Tibial nerve (tissue), 4 donors: ENCODE results near the gene ARHGEF38. TPM values are rescaled to one million over a fixed set of nuclear protein-coding genes. Genes with fewer than 3 reads are reported as not detected.

Source experiments
- DNase-seq, 2 donors: peaks; one replicate each; pipeline ENCODE4 v3.0.0-alpha.2; 2019; ENCODE audit warnings: low spot score in 2 of 2
- H3K27ac ChIP-seq, 4 donors: fragments of 200-600 bp; sonication (generic) in 3 of 4; one replicate each; pipeline ENCODE4 v1.5.1; 2017 to 2019; ENCODE audit warnings: mild to moderate bottlenecking in 1 of 4
- H3K27me3 ChIP-seq, 2 donors: fragments of 200-600 bp; sonication (generic) in 1 of 2; one replicate each; pipeline versions ENCODE4 v1.5.1 to v1.6.0; 2017 to 2019
- H3K36me3 ChIP-seq, 3 donors: fragments of 200-600 bp; sonication (generic); one replicate each; pipeline ENCODE4 v1.5.1; 2018 to 2019
- H3K4me1 ChIP-seq, 4 donors: fragments of 200-600 bp; sonication (generic) in 3 of 4; one replicate each; pipeline ENCODE4 v1.5.1; 2017 to 2019
- H3K4me3 ChIP-seq, 4 donors: fragments of 200-600 bp; sonication (generic) in 3 of 4; one replicate each; pipeline ENCODE4 v1.5.1; 2017 to 2019; ENCODE audit warnings: mild to moderate bottlenecking in 1 of 4, moderate library complexity in 1 of 4
- H3K9me3 ChIP-seq, 4 donors: fragments of 200-600 bp; sonication (generic) in 3 of 4; one replicate each; pipeline ENCODE4 v1.5.1; 2017 to 2019
- CTCF ChIP-seq, 5 experiments: fragments of 200-600 bp in 3 of 5; fragments of 450-650 bp in 2 of 5; sonication (generic) in 3 of 5; IDR thresholded peaks; one replicate each; pipeline ENCODE4 v1.5.1; 2016 to 2019; ENCODE audit warnings: antibody characterized with exemption in 5 of 5, mild to moderate bottlenecking in 3 of 5, moderate library complexity in 2 of 5
- EP300 ChIP-seq, 2 donors: sonication (generic); formaldehyde crosslinking; IDR thresholded peaks; one replicate each; pipeline ENCODE4 v1.6.1; 2017; ENCODE audit warnings: antibody characterized with exemption in 2 of 2, mild to moderate bottlenecking in 1 of 2
- POLR2A ChIP-seq, 2 donors: fragments of 450-650 bp; IDR thresholded peaks; one replicate each; pipeline ENCODE4 v1.6.1; 2017; ENCODE audit warnings: antibody characterized with exemption in 2 of 2, mild to moderate bottlenecking in 2 of 2, moderate library complexity in 2 of 2
- WGBS, 2 donors: methylation state at CpG; one replicate each; pipeline ENCODE4 v1.1.5; 2018; 5-methylcytosine and 5-hydroxymethylcytosine counted together
- total RNA-seq, 4 donors: library from RNA; depleted of rRNA; stranded (reverse); fragments of >200 nt; gene quantifications; one replicate each; pipeline ENCODE4 v1.1.0, GENCODE V29; 2016

ARHGEF38 gene
- total RNA-seq, 4 donors from 2014 or later = not detected

- Histone ChIP-seq H3K36me3 (no peaks in the 10 kb centered on the region), H3K9me3 (no peaks in the 10 kb centered on the region), H3K27me3 (no peaks in the 10 kb centered on the region), H3K4me1 (peaks cover 0 to 17% (median 0%) of the 10 kb centered on the region in 4 donors), H3K27ac (no peak overlapping the region), H3K4me3 (no peak overlapping the region)
- no peak for DNase-seq
- TF ChIP-seq EP300 (IDR thresholded peaks at IDR 0.05) = no peak
- WGBS, 2 donors = 76 to 85% methylated on average over 1 of the region's 1 CpG
Measured at GRCh38 chr4:105556206-105556605, 3.8 kb downstream of the ARHGEF38 start.

GRCh38 chr4:105558277-105558676 lies 5.9 kb downstream of the ARHGEF38 start:
- TF ChIP-seq CTCF (IDR thresholded peaks at IDR 0.05) = no peak
- TF ChIP-seq POLR2A (IDR thresholded peaks at IDR 0.05) = no peak
- TF ChIP-seq EP300 (IDR thresholded peaks at IDR 0.05) = no peak
- Histone ChIP-seq H3K36me3 (no peaks in the 10 kb centered on the region), H3K27me3 (no peaks in the 10 kb centered on the region), H3K27ac (no peak overlapping the region), H3K4me1 (peaks cover 0 to 8% (median 0%) of the 10 kb centered on the region in 4 donors), H3K9me3 (no peaks in the 10 kb centered on the region), H3K4me3 (no peak overlapping the region)
- WGBS, 2 donors = 65 to 68% methylated on average over 3 of the region's 3 CpGs
- DNase-seq = no peak

- H3K4me3 ChIP-seq = no peak overlapping the region
- no peak overlapping the region for H3K27ac ChIP-seq
- H3K9me3 ChIP-seq = no peaks in the 10 kb centered on the region
- TF ChIP-seq CTCF (IDR thresholded peaks at IDR 0.05) (no peak), POLR2A (IDR thresholded peaks at IDR 0.05) (no peak), EP300 (IDR thresholded peaks at IDR 0.05) (no peak)
- H3K4me1 ChIP-seq = peaks cover 0 to 8% (median 0%) of the 10 kb centered on the region in 4 donors
- no peak for DNase-seq
- H3K27me3 ChIP-seq = no peaks in the 10 kb centered on the region
- H3K36me3 ChIP-seq = no peaks in the 10 kb centered on the region
- WGBS, 2 donors = 27 to 29% methylated on average over 1 of the region's 1 CpG
Measured at GRCh38 chr4:105560421-105560848, 8.0 kb downstream of the ARHGEF38 start.

- no peak overlapping the region for H3K27ac ChIP-seq
- WGBS, 2 donors = 83 to 91% methylated on average over 1 of the region's 1 CpG
- H3K4me3 ChIP-seq = no peak overlapping the region
- no peaks in the 10 kb centered on the region for H3K9me3 ChIP-seq
- peaks cover 0 to 8% (median 0%) of the 10 kb centered on the region in 4 donors for H3K4me1 ChIP-seq
- no peak for TF ChIP-seq EP300 (IDR thresholded peaks at IDR 0.05)
- no peak for TF ChIP-seq POLR2A (IDR thresholded peaks at IDR 0.05)
- TF ChIP-seq CTCF (IDR thresholded peaks at IDR 0.05) = no peak
- no peaks in the 10 kb centered on the region for H3K27me3 ChIP-seq
- no peak for DNase-seq
- H3K36me3 ChIP-seq = no peaks in the 10 kb centered on the region
Measured at GRCh38 chr4:105563352-105563751, 10.9 kb downstream of the ARHGEF38 start.

- no peak overlapping the region for H3K4me3 ChIP-seq
- H3K4me1 ChIP-seq = no peaks in the 10 kb centered on the region
- DNase-seq = no peak
- H3K27me3 ChIP-seq = no peaks in the 10 kb centered on the region
- H3K27ac ChIP-seq = no peak overlapping the region
- H3K9me3 ChIP-seq = no peaks in the 10 kb centered on the region
- no peak for TF ChIP-seq CTCF (IDR thresholded peaks at IDR 0.05)
- no peak for TF ChIP-seq POLR2A (IDR thresholded peaks at IDR 0.05)
- TF ChIP-seq EP300 (IDR thresholded peaks at IDR 0.05) = no peak
- WGBS, 2 donors = 28 to 30% methylated on average over 1 of the region's 1 CpG
- no peaks in the 10 kb centered on the region for H3K36me3 ChIP-seq
Measured at GRCh38 chr4:105568584-105568983, 16.2 kb downstream of the ARHGEF38 start.
